ENCODE measurements around the gene EPDR1.

The EPDR1 gene

DNA sequence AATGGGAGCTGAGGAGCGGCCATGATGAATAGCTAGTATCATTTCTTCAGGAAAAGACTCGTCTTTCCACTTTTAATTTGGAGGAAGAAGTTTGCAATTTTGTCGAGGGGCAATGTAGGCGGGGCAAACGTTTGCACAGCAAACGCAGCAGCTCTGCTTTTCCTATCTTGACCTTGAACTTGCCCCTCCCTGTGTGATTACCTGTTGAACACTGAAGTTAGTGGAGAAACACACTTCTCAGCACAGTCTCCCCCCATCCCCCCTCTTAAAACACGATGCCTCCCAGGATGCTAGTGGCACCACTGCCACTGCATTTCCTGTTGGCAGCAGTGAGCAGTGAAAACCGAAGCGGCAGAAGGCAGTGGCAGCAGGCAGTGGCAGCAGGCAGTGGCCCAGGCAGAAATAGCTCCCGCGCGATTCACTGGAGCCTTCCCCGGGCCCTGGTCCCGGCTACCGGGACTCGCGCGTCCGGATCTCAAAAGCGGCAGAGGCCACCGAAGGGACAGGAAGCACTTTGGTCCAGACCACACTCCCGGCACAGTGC is at the start of gene EPDR1:
EPDR1 (plus strand) TSS at position 336 of the 544 bp plus-strand sequence. CDS start 300 bp downstream, outside the sequence.
- no peak for DNase-seq (ENCODE audit: low read depth, low spot score)
- no peak within 1 kb of the TSS for H3K27ac ChIP-seq

- H3K27ac ChIP-seq, result no peak overlapping the region
- no peak for DNase-seq (ENCODE audit: low read depth, low spot score)
Observed at GRCh38 chr7:37882086-37882485, 38.4 kb upstream of the EPDR1 start.

- DNase-seq (ENCODE audit: low read depth, low spot score), result no peak
- H3K27ac ChIP-seq, result no peak overlapping the region
Observed at GRCh38 chr7:37893359-37893758, 27.1 kb upstream of the EPDR1 start.

- no peak overlapping the region for H3K27ac ChIP-seq
- no peak for DNase-seq (ENCODE audit: low read depth, low spot score)
Observed at GRCh38 chr7:37894671-37895070, 25.8 kb upstream of the EPDR1 start.

- H3K27ac ChIP-seq, result no peak overlapping the region
- no peak for DNase-seq (ENCODE audit: low read depth, low spot score)
Observed at GRCh38 chr7:37899712-37900247, 20.7 kb upstream of the EPDR1 start.

DNA sequence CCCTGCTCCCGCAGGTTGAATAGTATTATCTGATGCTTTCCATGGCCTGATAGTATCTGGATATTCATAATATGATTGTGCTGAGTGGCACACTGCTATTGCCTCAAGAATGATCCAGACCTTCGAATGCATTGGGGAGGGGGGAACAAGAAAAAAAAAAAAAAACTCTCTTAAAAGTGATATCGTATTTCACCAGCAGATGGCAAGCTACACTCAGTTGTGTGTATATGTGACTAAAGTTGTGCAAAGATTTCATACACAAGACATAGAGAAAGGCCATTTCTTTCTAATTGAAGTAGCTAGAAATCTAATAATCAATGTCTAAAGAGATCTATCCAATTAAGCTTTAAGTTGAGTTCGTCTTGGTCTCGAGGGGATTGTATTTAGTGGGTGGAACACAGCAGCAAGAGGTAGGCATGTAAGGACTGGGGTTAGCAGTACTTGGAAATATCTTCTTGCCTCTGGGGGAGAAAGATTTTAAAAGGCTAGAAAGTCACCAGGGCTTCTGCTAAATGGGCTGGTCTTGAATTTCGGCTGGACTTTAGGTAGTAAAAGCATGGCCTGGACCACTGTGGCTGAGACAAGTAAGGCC is 19.1 kb upstream of the EPDR1 start:
- H3K27ac ChIP-seq, result no peak overlapping the region
- DNase-seq (ENCODE audit: low read depth, low spot score), result no peak

DNA sequence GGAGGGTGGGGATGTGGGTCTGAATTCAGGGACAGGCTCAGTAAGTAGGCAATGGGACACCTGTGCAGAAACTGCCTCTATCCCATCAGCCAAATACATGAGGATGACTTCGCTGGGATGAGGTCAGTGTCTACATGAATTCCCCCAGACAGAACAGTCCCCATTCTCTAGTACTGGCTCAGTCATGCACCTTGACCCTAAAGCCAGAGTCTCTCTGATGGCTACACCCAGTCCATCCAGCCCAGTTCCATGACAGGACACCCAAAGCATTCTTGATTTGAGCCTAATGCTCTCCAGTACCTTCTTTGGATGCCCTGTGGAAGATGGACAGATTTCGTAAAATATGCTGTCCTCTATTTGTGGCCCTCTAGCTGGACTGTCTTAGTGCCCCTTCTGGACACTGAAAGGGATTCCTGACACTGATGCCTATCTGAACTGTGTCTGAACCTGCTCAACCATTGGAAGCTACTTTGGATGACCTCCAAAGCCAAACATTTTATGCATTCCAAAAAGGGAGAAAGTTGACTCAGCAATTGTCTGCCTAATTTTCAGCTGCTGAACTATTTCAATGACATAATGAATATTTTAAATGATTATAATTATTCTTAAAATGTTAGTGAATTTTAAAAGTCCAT is 18.4 kb upstream of the EPDR1 start:
- DNase-seq (ENCODE audit: low read depth, low spot score), result no peak
- H3K27ac ChIP-seq, result no peak overlapping the region

GRCh38 chr7:37908221-37908788 is 12.1 kb upstream of the EPDR1 start:
- no peak for DNase-seq (ENCODE audit: low read depth, low spot score)
- no peak overlapping the region for H3K27ac ChIP-seq

DNA sequence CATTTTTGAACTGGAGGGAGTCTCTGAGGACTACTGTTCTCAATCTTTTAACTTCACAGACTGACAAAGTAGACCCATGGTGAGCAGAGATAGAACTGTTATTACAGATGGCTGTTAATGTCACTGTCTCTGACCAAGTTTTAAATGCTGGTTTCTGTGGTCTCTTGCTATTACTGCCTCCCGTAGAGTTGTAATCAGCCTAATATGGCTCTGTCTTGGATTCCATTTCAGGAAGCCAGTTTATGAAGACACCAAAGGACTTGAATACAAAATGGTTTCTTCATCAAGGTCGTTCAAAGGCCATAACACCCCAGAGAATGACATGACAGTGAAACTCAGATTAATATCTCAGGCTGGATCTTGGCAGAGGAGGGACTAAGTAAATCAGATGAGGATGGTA is 7.7 kb upstream of the EPDR1 start:
- no peak overlapping the region for H3K27ac ChIP-seq
- no peak for DNase-seq (ENCODE audit: low read depth, low spot score)

GRCh38 chr7:37915438-37915837 is 5.0 kb upstream of the EPDR1 start:
- DNase-seq (ENCODE audit: low read depth, low spot score), result no peak
- no peak overlapping the region for H3K27ac ChIP-seq

GRCh38 chr7:37916017-37916672 is 4.3 kb upstream of the EPDR1 start:
- H3K27ac ChIP-seq, result no peak overlapping the region

GRCh38 chr7:37916673-37917660 is 3.5 kb upstream of the EPDR1 start, which contains the start of gene SFRP4:
Gene SFRP4 (minus strand): TSS chr7:37916817. CDS start chr7:37916537, 280 bp downstream.
- no peak within 1 kb of the TSS for H3K27ac ChIP-seq
- DNase-seq (ENCODE audit: low read depth, low spot score), result no peak

More at GRCh38 chr7:37916017-37916672, 4.3 kb upstream of the EPDR1 start:
- no peak for DNase-seq (ENCODE audit: low read depth, low spot score)

GRCh38 chr7:37918526-37918925 is 1.9 kb upstream of the EPDR1 start:
- DNase-seq (ENCODE audit: low read depth, low spot score), result no peak
- no peak overlapping the region for H3K27ac ChIP-seq

DNA sequence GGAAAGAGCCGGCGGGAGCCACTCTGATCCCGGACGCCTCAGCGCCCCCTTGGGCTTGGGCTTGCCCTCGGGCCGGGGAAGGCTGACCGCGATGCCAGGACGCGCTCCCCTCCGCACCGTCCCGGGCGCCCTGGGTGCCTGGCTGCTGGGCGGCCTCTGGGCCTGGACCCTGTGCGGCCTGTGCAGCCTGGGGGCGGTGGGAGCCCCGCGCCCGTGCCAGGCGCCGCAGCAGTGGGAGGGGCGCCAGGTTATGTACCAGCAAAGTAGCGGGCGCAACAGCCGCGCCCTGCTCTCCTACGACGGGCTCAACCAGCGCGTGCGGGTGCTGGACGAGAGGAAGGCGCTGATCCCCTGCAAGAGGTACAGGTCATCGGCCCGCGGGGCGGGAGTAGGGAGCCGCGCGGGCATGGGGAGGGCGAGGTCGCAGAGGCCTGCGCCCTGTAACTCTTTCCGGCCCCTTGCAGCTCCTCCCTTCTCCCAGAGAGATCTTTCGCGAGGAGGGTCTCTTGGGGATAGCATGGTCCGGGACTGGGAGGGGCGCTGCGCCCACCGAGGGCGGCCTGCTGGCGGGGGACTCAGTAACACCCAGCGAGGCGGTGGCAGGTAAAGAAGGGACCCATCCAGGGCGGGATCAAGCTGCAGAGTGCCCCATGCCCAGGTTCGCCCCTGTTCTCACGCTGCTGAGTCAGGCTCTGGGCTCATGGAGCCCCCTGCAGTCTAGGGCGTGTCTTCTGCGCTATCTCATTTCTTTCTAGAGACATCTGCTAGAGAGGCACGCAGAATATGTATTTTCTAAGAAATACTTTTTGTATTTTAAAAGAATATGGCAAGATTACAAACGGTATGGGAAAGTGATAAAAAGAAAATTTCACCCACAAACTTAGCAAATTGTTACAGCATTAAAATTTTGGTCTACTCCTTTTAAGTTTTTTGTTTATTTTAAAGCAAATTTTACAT is 687 bp downstream of the EPDR1 start:
- no peak overlapping the region for H3K27ac ChIP-seq

GRCh38 chr7:37921876-37922275 is 1.4 kb downstream of the EPDR1 start:
- H3K27ac ChIP-seq, result no peak overlapping the region
- no peak for DNase-seq (ENCODE audit: low read depth, low spot score)

More for the DNA sequence above, 687 bp downstream of the EPDR1 start:
- no peak for DNase-seq (ENCODE audit: low read depth, low spot score)

- DNase-seq (ENCODE audit: low read depth, low spot score), result no peak
- H3K27ac ChIP-seq, result no peak overlapping the region
Observed at GRCh38 chr7:37923996-37924395, 3.6 kb downstream of the EPDR1 start.

DNA sequence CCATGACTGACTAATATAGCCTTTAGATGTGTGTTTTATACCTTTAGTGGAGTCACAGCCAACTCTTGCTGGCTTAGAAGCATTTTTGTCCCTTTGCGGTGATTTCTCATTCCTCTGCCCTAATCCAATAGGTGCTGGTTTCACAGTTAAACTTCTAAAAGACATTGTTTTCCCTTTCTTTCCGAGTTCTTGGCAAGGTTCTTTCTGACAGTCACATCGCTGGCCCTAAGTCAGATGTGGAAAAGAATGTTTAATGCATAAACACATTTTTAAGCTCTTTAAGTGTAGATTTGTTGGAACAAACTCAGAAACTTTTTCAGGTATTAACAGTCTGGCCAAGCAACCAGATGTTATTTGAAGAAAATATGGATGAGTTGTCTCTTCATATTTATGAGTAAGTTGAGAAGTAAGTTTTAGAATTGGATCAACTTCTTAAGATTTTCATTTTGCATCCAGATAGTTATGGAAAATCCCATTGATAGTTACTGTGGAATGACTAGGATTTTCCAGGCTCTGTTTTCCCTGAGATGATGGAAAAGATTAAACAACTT is 4.1 kb downstream of the EPDR1 start:
- no peak overlapping the region for H3K27ac ChIP-seq
- no peak for DNase-seq (ENCODE audit: low read depth, low spot score)

GRCh38 chr7:37925620-37926019 is 5.2 kb downstream of the EPDR1 start:
- DNase-seq (ENCODE audit: low read depth, low spot score), result no peak
- H3K27ac ChIP-seq, result no peak overlapping the region
